Measurements from ENCODE around the gene PHLPP1. TPM values are rescaled to one million over a fixed set of nuclear protein-coding genes. Genes with fewer than 3 reads are reported as not detected.
"Not testable (repeated sequence)": the region's sequence is repeated elsewhere in the genome, so short reads cannot be mapped to it uniquely, and the experiment has no call there.

The PHLPP1 gene
- total RNA-seq, 1 experiment from 2014 or later, result 6.6 TPM

GRCh38 chr18:62737241-62737873 lies 22.0 kb downstream of the PHLPP1 start:
- in situ Hi-C loops (cut with HindIII; ENCODE audit: low sequenced_read_pairs), result no loop called here
- no peak for DNase-seq (ENCODE audit: low spot score)

- in situ Hi-C loops (cut with HindIII; ENCODE audit: low sequenced_read_pairs), result no loop called here
- DNase-seq (ENCODE audit: low spot score), result no peak
Measured at GRCh38 chr18:62738639-62739038, 23.3 kb downstream of the PHLPP1 start.

GRCh38 chr18:62739911-62740310 lies 24.6 kb downstream of the PHLPP1 start:
- in situ Hi-C loops (cut with HindIII; ENCODE audit: low sequenced_read_pairs), result no loop called here

GRCh38 chr18:62740650-62741049 lies 25.3 kb downstream of the PHLPP1 start:
- in situ Hi-C loops (cut with HindIII; ENCODE audit: low sequenced_read_pairs); DNase-seq (ENCODE audit: low spot score): not testable (repeated sequence)

More at GRCh38 chr18:62739911-62740310, 24.6 kb downstream of the PHLPP1 start:
- no peak for DNase-seq (ENCODE audit: low spot score)

GRCh38 chr18:62741118-62741566 lies 25.8 kb downstream of the PHLPP1 start:
- no peak for DNase-seq (ENCODE audit: low spot score)
- in situ Hi-C loops (cut with HindIII; ENCODE audit: low sequenced_read_pairs), result no loop called here

- no peak for DNase-seq (ENCODE audit: low spot score)
- in situ Hi-C loops (cut with HindIII; ENCODE audit: low sequenced_read_pairs), result no loop called here
Measured at GRCh38 chr18:62741584-62741983, 26.2 kb downstream of the PHLPP1 start.

- in situ Hi-C loops (cut with HindIII; ENCODE audit: low sequenced_read_pairs), result no loop called here
- no peak for DNase-seq (ENCODE audit: low spot score)
Measured at GRCh38 chr18:62744076-62744968, 29.0 kb downstream of the PHLPP1 start.

GRCh38 chr18:62745089-62745751 lies 29.9 kb downstream of the PHLPP1 start:
- no peak for DNase-seq (ENCODE audit: low spot score)
- in situ Hi-C loops (cut with HindIII; ENCODE audit: low sequenced_read_pairs), result no loop called here

GRCh38 chr18:62749389-62749788 lies 34.0 kb downstream of the PHLPP1 start:
- no peak for DNase-seq (ENCODE audit: low spot score)
- in situ Hi-C loops (cut with HindIII; ENCODE audit: low sequenced_read_pairs), result no loop called here

GRCh38 chr18:62751341-62751821 lies 36.0 kb downstream of the PHLPP1 start:
- in situ Hi-C loops (cut with HindIII; ENCODE audit: low sequenced_read_pairs), result no loop called here
- DNase-seq (ENCODE audit: low spot score), result peak; percentile 51

- in situ Hi-C loops (cut with HindIII; ENCODE audit: low sequenced_read_pairs), result no loop called here
- no peak for DNase-seq (ENCODE audit: low spot score)
Measured at GRCh38 chr18:62751977-62752376, 36.6 kb downstream of the PHLPP1 start.

GRCh38 chr18:62754026-62754425 lies 38.7 kb downstream of the PHLPP1 start:
- DNase-seq (ENCODE audit: low spot score), result no peak
- in situ Hi-C loops (cut with HindIII; ENCODE audit: low sequenced_read_pairs), result no loop called here

GRCh38 chr18:62755454-62755853 lies 40.1 kb downstream of the PHLPP1 start:
- in situ Hi-C loops (cut with HindIII; ENCODE audit: low sequenced_read_pairs), result no loop called here
- no peak for DNase-seq (ENCODE audit: low spot score)

- in situ Hi-C loops (cut with HindIII; ENCODE audit: low sequenced_read_pairs), result no loop called here
- no peak for DNase-seq (ENCODE audit: low spot score)
Measured at GRCh38 chr18:62755946-62756345, 40.6 kb downstream of the PHLPP1 start.

GRCh38 chr18:62757399-62758010 lies 42.2 kb downstream of the PHLPP1 start:
- in situ Hi-C loops (cut with HindIII; ENCODE audit: low sequenced_read_pairs), result no loop called here
- no peak for DNase-seq (ENCODE audit: low spot score)

- no peak for DNase-seq (ENCODE audit: low spot score)
- in situ Hi-C loops (cut with HindIII; ENCODE audit: low sequenced_read_pairs), result no loop called here
Measured at GRCh38 chr18:62758591-62758990, 43.2 kb downstream of the PHLPP1 start.

- DNase-seq (ENCODE audit: low spot score), result no peak
- in situ Hi-C loops (cut with HindIII; ENCODE audit: low sequenced_read_pairs), result no loop called here
Measured at GRCh38 chr18:62759704-62760402, 44.5 kb downstream of the PHLPP1 start.

GRCh38 chr18:62760403-62760734 lies 45.0 kb downstream of the PHLPP1 start:
- in situ Hi-C loops (cut with HindIII; ENCODE audit: low sequenced_read_pairs), result no loop called here
- no peak for DNase-seq (ENCODE audit: low spot score)

GRCh38 chr18:62763101-62763521 lies 47.8 kb downstream of the PHLPP1 start:
- DNase-seq (ENCODE audit: low spot score), result peak; percentile 66
- in situ Hi-C loops (cut with HindIII; ENCODE audit: low sequenced_read_pairs), result no loop called here

Data from G401 (cell line).